Ecto neural progenitor cell (in vitro differentiated cells): Measurements from ENCODE around the gene PRKCZ.
"Not testable (repeated sequence)": the region's sequence is repeated elsewhere in the genome, so short reads cannot be mapped to it uniquely, and the experiment has no call there.

Experiments
- DNase-seq: peaks from one replicate; pipeline ENCODE4 v3.0.0-alpha.2; 2018; ENCODE audit warnings: low spot score

The PRKCZ gene

GRCh38 chr1:2103266-2103900 lies 53.2 kb downstream of the PRKCZ start:
- no peak for DNase-seq

GRCh38 chr1:2103901-2104590 lies 53.8 kb downstream of the PRKCZ start:
- DNase-seq, result no peak

- no peak for DNase-seq
These were observed 54.6 kb downstream of the PRKCZ start for GRCh38 chr1:2104621-2105427.

GRCh38 chr1:2105781-2106524 lies 55.7 kb downstream of the PRKCZ start:
- DNase-seq, result no peak

- no peak for DNase-seq
These were observed 56.6 kb downstream of the PRKCZ start for GRCh38 chr1:2106659-2107405.

- no peak for DNase-seq
These were observed 57.5 kb downstream of the PRKCZ start for GRCh38 chr1:2107586-2108212.

GRCh38 chr1:2108213-2108876 lies 58.1 kb downstream of the PRKCZ start:
- peak; percentile 80 for DNase-seq

GRCh38 chr1:2108877-2109580 lies 58.8 kb downstream of the PRKCZ start:
- no peak for DNase-seq

GRCh38 chr1:2109581-2110021 lies 59.4 kb downstream of the PRKCZ start:
- no peak for DNase-seq

GRCh38 chr1:2110191-2110737 lies 60.1 kb downstream of the PRKCZ start:
- no peak for DNase-seq

GRCh38 chr1:2110738-2111673 lies 60.8 kb downstream of the PRKCZ start:
- no peak for DNase-seq

GRCh38 chr1:2111674-2112035 lies 61.4 kb downstream of the PRKCZ start:
- no peak for DNase-seq

- no peak for DNase-seq
These were observed 62.1 kb downstream of the PRKCZ start for GRCh38 chr1:2112280-2112701.

- no peak for DNase-seq
These were observed 63.5 kb downstream of the PRKCZ start for GRCh38 chr1:2113620-2114135.

- not testable (repeated sequence) for DNase-seq
These were observed 64.4 kb downstream of the PRKCZ start for GRCh38 chr1:2114635-2115007.

GRCh38 chr1:2115008-2115641 lies 64.9 kb downstream of the PRKCZ start:
- no peak for DNase-seq

- peak; percentile 73 for DNase-seq
These were observed 65.6 kb downstream of the PRKCZ start for GRCh38 chr1:2115702-2116341.
